SK-N-MC (cell line): ENCODE data around the gene DHX16.
"Not testable (repeated sequence)": the region's sequence is repeated elsewhere in the genome, so short reads cannot be mapped to it uniquely, and the experiment has no call there.

Experiments
- DNase-seq: peaks from one replicate; pipeline ENCODE4 v3.0.0-alpha.2; 2011; ENCODE audit warnings: low read depth, low spot score
- H3K27ac ChIP-seq: fragments of 200-600 bp; sonication (generic); 2 replicates; pipeline ENCODE4 v1.5.1; 2016; ENCODE audit warnings: mixed run types
- H3K36me3 ChIP-seq: fragments of 200-600 bp; sonication (generic); 2 replicates; pipeline ENCODE4 v1.6.1; 2017; ENCODE audit warnings: antibody characterized with exemption, low read length, mixed read lengths; ENCODE audit not compliant: insufficient read depth
- H3K4me3 ChIP-seq: fragments of 200-600 bp; sonication (generic); 2 replicates; pipeline ENCODE4 v1.5.1; 2016
- H3K9ac ChIP-seq: fragments of 200-600 bp; sonication (generic); 2 replicates; pipeline ENCODE4 v1.8.0; 2017; ENCODE audit warnings: mixed run types, mixed read lengths; ENCODE audit not compliant: insufficient read length
- H3K9me3 ChIP-seq: fragments of 200-600 bp; sonication (generic); 2 replicates; pipeline ENCODE4 v1.6.1; 2017; ENCODE audit warnings: low read depth, mild to moderate bottlenecking, antibody characterized with exemption, low read length, moderate library complexity, mixed read lengths
- EZH2 ChIP-seq: fragments of 200-600 bp; sonication (generic); IDR thresholded peaks from one replicate; pipeline ENCODE4 v1.6.1; 2017; ENCODE audit warnings: antibody characterized with exemption
- FOXP2 ChIP-seq: optimal IDR thresholded peaks from 2 replicates; pipeline ENCODE3; 2011; ENCODE audit warnings: mild to moderate bottlenecking, moderate library complexity; ENCODE audit not compliant: insufficient read depth; ENCODE audit errors: extremely low read length, control extremely low read depth
- POLR2AphosphoS5 ChIP-seq: IDR thresholded peaks from 2 replicates; pipeline ENCODE4 v1.6.1; 2012; ENCODE audit warnings: mild to moderate bottlenecking, low read depth, low read length, borderline replicate concordance

DHX16 gene

DNA sequence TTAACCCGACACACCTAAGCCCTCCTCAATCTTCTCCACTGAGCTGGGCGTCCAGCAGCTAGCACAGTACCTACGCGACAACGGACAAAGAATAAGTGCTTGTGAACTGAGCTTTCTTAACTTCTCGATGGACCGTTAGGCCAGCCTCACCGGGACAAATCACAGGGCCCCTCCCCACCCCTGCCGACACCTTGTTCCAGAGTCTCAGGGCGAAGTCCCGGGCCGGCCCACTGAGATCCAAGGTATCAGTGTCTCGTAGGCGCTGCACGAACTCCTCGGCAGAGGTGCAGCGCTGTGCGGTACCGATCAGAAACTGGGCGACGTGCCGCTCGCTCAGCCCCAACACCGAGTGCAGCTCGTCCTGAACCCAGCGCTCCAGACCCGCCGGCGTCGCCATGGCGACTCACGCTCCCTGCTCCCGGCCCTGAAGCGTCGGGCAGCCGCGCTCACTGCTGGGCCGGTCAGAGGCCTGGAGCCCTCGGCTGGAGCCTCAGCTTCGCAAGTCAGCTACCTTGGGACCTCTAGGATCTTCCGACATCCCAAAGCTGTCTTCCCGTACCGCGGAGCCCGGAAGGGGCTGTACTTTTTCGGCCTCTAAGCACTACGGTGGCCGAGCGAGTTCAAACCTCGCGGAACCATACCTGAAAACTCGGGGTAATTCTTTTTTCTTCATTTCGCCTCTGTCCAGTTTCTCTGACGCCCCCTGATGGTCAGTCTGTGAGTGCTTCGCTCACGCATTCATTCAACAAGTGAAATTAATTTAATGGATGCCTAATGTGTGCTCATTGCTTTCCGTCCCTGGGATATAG, at the start of gene DHX16:
DHX16 (minus strand) TSS at position 562 of the 809 bp plus-strand sequence; CDS start at position 397, 165 bp downstream.
- peak within 1 kb of the TSS; percentile 38 for H3K27ac ChIP-seq
- no peaks in the 10 kb centered on the region for H3K9me3 ChIP-seq
- H3K9ac ChIP-seq, result peak within 1 kb of the TSS; percentile 86
- H3K4me3 ChIP-seq, result peak within 1 kb of the TSS; percentile 93
- peak; percentile 92 for DNase-seq
- peak; percentile 87 for TF ChIP-seq POLR2AphosphoS5
- no peak for TF ChIP-seq EZH2
- peaks cover 26% of the 10 kb centered on the region for H3K36me3 ChIP-seq

DNA sequence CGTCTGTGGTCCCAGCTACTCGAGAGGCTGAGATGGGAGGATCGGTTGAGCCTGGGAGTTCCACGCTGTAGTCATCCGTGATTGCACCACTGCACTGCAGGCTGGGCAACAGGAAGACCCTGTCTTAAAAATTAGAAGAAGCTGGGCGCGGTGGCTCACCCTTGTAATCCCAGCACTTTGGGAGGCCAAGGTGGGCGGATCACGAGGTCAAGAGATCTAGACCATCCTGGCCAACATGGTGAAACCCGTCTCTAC, 49.1 kb upstream of the DHX16 start:
- peak overlapping the region; percentile 85 for H3K4me3 ChIP-seq
- H3K9ac ChIP-seq, result peak overlapping the region; percentile 99
- H3K36me3 ChIP-seq, result peaks cover 46% of the 10 kb centered on the region
- H3K27ac ChIP-seq, result peak overlapping the region; percentile 95
- not testable (repeated sequence) for H3K9me3 ChIP-seq, DNase-seq

DNA sequence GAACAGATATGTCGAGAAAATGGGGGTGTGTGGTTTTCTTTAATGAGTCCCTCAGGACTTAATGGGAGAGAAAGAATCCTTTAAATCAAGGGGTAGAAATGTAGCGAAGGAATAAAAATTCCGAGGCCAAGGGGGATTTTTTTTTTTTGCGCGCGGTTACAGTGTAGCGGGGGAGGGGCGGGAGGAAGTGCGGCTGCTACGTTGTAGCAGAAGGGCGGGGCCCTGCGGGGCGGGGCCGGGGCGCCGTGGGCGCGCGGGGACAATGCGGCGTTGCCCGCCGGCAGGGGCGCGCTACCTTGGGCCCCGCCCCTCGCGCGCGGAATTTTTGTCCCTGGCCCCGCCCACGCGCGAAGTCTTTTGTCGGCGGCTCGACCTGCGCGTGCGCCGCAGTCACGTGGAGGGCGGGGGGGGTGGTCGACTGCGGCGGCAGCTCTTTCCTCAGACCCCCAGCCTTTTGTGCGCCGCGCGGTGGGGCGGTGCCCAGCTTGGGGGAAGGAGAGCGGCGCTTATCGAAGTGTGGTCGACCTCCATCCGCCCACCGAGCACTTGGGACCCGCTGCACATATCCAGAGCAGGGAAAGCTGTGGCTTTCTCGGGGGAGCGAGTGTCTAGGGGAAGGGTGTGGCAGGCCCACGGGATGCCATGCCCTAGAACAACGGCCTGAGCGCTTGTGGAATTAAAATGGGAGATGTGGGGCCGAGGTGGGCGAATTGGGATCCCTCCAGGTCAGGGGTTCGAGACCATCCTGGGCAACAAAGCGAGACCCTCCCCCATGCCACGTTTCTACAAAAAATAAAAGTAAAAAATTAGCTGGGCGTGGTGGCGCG, 48.6 kb upstream of the DHX16 start:
- TF ChIP-seq POLR2AphosphoS5, result peak; percentile 85
- TF ChIP-seq FOXP2, result peak; percentile 44
- no peak for TF ChIP-seq EZH2
- Histone ChIP-seq H3K4me3 (peak overlapping the region; percentile 85), H3K27ac (peak overlapping the region; percentile 98), H3K9me3 (no peaks in the 10 kb centered on the region), H3K9ac (peak overlapping the region; percentile 99), H3K36me3 (peaks cover 49% of the 10 kb centered on the region)
- DNase-seq, result no peak

DNA sequence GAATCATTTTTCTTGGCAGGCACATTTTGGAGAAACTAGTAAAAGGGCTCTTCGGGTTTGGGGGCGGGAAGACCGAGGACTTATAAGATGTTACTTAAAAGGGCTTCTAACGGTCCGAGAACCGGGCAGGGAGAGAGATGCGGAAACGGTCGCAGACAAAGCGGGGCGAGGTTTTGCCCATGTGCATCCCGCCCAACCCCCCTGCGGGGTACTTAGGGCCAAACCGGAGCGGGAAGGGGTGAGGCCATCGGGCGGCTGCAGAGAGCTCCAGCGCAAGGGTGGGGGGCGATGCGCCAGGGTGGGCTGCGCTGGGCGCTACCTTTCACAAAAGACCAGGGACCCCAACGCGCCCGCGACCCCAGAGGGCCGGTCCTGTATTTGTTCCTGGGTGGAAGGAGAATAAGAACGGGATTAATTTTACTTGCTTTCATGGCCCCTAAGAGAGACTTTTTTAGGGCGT, 48.0 kb upstream of the DHX16 start:
- Histone ChIP-seq H3K27ac (peak overlapping the region; percentile 98), H3K9me3 (no peaks in the 10 kb centered on the region), H3K36me3 (peaks cover 50% of the 10 kb centered on the region), H3K9ac (peak overlapping the region; percentile 99), H3K4me3 (peak overlapping the region; percentile 85)
- no peak for DNase-seq
- TF ChIP-seq EZH2, result no peak
- no peak for TF ChIP-seq FOXP2
- no peak for TF ChIP-seq POLR2AphosphoS5

DNA sequence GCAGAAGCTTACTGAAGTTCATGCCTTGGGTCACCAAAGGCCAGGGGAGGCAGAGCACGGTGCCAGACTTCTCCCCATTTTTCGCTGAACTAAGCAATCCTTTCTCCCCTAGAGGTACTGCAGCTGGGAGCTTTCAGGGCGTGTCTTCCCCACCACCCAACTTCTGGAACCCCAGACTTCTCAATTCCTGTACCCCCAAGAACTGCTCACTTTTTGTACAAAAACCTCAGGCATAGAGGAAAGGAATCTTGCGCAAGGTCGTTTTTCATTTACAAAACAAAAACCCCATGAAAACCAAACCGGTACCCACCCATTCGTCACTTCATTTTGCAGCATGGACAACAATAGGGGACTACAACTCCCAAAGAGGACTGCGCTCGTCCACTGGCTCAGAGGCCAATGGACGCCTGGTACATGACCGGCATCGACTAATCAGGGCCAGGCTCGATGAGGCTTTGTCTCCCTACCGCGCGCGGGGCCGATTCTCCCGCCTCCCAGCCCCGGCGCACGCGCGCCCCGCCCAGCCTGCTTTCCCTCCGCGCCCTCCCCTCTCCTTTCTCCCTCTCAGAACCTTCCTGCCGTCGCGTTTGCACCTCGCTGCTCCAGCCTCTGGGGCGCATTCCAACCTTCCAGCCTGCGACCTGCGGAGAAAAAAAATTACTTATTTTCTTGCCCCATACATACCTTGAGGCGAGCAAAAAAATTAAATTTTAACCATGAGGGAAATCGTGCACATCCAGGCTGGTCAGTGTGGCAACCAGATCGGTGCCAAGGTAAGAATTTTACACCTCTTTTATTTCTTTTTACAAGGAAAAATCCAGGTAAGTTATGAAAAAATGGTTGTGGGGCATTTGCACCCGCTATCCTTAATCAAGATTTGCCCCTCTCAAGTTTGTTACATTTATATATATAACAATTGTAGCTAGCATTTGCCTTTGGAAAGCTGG, 47.3 kb upstream of the DHX16 start, which contains the start of gene TUBB:
TUBB (plus strand) TSS at position 562 of the 947 bp plus-strand sequence; CDS start at position 717, 155 bp downstream.
- Histone ChIP-seq H3K9me3 (no peaks in the 10 kb centered on the region), H3K27ac (peak within 1 kb of the TSS; percentile 98), H3K4me3 (peak within 1 kb of the TSS; percentile 85), H3K36me3 (peaks cover 48% of the 10 kb centered on the region), H3K9ac (peak within 1 kb of the TSS; percentile 99)
- TF ChIP-seq EZH2 (no peak), FOXP2 (no peak), POLR2AphosphoS5 (peak; percentile 97)
- no peak for DNase-seq

DNA sequence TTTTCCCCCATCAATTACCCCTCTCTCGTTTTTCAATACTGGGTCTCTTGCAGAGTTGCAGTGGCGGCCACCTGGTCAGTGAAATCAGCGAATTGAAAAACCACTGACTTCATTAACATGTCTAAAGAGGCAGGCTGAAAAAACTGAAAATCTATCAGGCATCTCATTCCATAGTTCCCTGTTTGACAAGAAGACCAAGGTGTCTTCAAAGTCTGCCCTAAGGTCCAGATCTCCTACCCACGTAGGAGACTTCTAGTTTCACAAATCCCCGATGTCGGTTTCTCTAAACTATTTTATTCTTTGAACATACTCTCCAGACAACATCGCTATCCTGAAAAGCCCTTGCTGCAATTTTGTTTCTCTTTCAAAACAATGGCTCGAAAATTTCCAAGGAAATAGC, 46.5 kb upstream of the DHX16 start:
- Histone ChIP-seq H3K9me3 (no peaks in the 10 kb centered on the region), H3K36me3 (peaks cover 48% of the 10 kb centered on the region), H3K9ac (peak overlapping the region; percentile 93), H3K27ac (peak overlapping the region; percentile 98), H3K4me3 (peak overlapping the region; percentile 85)
- no peak for TF ChIP-seq EZH2
- no peak for TF ChIP-seq FOXP2
- TF ChIP-seq POLR2AphosphoS5, result no peak
- no peak for DNase-seq

DNA sequence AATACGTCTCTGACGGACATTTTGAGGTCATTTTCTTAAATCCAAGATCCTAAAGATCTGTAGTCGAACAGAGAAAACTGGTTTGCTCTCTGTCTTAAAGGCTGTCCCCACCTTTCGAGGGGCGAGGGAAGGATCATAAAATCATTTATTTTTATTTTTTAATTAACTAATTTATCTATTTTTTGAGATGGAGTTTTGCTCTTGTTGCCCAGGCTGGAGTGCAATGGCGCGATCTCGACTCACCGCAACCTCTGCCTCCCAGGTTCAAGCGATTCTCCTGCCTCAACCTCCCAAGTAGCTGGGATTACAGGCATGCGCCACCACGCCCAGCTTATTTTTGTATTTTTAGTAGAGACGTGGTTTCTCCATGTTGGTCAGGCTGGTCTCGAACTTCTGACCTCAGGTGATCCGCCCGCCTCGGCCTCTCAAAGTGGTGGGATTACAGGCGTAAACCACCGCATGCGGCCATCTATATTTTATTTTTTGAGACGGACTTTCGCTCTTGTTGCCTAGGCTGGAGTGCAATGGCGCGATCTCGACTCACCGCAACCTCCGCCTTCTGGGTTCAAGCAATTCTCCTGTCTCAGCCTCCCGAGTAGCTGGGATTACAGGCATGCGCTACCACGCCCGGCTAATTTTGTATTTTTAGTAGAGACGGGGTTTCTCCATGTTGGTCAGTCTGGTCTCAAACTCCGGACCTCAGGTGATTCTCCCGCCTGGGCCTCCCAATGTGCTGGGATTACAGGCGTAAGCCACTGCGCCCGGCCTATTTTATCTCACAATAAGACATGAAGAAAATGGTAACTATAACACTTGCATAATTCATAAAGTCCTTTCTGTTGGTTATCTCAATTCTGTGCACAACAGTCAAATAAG, 45.3 kb upstream of the DHX16 start:
- Histone ChIP-seq H3K36me3 (peaks cover 48% of the 10 kb centered on the region), H3K27ac (peak overlapping the region; percentile 98), H3K9ac (peak overlapping the region; percentile 86), H3K4me3 (peak overlapping the region; percentile 75)
- DNase-seq, H3K9me3 ChIP-seq: not testable (repeated sequence)
- TF ChIP-seq POLR2AphosphoS5, result 0 out of 2 replicates have a peak, but pooled peaks have one; percentile 4
